ENCODE data around the gene AP4B1.

Gene AP4B1

GRCh38 chr1:113891631-113892220, 12.9 kb downstream of the AP4B1 start:
- no peak for DNase-seq

DNA sequence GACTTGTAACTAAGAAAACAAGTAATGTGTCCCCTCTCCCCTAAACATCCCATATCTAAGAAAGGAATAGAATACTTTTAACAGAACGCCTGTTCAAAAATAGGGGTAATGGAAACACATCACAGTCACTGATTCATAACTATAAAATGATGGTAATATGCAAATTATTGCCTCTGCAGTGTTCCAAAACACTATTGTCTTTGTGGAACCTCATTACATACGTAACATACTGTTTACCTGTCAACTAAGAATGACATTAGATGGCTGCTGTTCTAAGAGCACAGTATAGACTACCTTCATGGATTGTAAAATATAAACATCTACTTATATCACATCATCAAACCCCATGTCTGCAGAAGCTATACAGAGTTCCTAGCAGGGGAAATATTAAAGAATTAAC, 13.8 kb downstream of the AP4B1 start:
- DNase-seq, result no peak

GRCh38 chr1:113887402-113888175, 17.0 kb downstream of the AP4B1 start, which contains the start of gene BCL2L15:
BCL2L15 (minus strand) TSS chr1:113887581; CDS start chr1:113887375, 206 bp downstream.
- DNase-seq, result no peak

DNA sequence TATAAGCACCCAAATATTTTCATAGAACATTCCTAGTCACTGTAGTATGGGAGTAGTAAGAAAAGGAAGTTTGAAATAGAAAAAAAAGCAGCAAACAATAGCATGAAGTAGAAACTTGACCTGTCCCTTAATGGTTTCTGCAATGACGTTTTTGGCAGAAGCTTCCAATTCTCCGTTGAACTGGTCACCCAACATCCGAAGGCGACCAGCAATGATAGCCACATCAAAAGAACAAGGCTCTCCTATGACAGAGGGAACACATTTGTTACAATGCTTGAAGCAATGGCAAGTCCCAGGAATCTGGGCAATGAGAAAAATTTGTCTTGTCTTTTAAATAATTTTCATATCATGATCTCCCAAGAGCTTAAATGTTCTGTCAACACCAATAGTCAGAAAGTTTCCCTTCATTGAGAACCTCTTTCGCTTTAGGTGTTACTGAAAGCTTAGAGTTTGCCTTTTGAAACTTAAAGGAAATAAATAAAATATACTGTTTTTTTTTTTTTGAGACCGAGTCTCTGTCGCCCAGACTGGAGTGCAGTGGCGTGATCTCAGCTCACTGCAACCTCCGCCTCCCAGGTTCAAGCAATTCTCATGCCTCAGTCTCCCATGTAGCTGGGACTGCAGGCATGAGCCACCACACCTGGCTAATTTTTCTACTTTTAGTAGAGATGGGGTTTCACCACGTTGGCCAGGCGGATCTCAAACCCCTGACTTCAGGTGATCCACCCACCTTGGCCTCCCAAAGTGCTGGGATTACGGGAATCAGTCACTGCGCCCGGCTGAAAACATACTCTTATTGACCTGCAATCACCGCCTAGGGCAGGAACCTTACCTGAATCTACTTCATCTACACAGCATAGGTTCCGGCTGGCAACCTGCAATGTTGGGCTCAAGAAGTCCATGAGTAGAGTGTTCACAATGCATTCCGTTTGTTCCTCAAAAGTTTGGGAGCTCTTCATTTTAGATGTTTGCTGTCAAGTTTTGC, 17.9 kb downstream of the AP4B1 start:
- DNase-seq, result no peak

- DNase-seq, result no peak
Measured at GRCh38 chr1:113881661-113882060, 22.9 kb downstream of the AP4B1 start.

DNA sequence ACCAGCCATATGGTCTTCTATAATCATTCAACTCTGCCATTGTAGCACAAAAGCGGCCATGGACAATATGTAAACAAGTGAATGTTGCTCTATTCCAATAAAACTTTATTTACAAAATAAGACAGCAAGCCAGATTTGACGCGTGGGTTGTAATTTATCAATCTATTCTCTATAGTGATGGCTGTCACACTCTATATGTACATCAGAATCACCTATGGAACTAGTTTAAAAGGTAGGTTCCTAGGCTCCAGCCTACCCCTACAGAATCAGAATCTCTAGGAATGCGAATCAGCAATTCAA, 24.9 kb downstream of the AP4B1 start:
- no peak for DNase-seq

DNA sequence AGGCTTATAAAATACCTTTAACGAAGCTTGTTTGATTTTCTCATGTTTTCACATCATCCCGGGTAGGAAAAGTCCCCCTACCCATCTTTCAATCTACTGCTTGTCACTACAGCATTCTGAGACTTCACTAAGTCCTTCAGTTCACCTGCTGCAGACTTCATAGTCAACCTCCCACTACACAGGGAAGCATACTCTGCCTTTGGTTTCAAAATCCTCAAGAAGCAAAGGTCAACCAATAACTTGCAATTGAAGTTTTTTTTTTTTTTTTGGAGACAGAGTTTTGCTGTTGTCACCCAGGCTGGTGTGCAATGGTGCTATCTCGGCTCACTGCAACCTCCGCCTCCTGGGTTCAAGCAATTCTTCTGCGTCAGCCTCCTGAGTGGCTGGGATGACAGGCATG, 28.4 kb downstream of the AP4B1 start:
- DNase-seq, result no peak

- no peak for DNase-seq
Measured at GRCh38 chr1:113875714-113876113, 28.9 kb downstream of the AP4B1 start.

DNA sequence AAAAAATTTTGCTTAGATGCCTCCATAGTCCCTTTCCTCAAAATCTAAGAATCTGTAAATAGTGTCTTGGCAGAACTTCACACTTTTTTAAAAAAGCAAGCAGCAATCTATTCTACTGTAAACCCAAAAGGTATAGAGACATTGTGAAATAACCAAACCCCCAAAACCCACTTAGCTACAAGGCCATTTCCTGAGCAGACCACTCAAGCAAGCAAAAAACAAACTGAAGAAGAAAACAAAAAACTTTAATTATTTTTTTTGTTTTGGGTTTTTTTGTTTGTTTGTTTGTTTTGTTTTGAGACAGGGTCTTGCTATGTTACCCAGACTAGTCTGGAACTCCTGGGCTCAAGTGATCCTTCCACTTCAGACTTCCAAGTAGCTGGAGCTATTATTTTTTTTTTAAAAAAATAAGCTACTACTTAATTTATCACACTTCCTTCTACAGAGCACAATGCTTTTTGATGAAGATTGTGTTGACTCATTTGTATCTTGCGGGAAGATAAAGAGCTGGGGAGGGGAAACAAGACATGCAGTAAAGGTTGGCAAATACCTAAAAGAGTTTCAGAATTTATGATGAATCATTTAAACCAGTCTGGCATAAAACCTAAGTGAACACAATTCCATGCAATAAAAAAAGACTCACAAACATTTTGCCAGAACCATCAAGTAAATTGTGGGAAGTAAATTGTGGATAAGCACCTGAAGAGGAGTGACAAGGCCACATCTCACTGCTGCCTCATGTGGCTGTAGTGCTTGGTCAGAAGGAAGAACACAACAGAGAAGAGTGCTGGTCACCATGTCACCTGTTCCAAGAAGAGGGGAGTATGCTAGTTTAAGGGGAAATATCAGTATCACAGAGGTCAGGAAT, 30.4 kb downstream of the AP4B1 start:
- no peak for DNase-seq

GRCh38 chr1:113872219-113872935, 32.2 kb downstream of the AP4B1 start:
- DNase-seq, result peak; percentile 20

DNA sequence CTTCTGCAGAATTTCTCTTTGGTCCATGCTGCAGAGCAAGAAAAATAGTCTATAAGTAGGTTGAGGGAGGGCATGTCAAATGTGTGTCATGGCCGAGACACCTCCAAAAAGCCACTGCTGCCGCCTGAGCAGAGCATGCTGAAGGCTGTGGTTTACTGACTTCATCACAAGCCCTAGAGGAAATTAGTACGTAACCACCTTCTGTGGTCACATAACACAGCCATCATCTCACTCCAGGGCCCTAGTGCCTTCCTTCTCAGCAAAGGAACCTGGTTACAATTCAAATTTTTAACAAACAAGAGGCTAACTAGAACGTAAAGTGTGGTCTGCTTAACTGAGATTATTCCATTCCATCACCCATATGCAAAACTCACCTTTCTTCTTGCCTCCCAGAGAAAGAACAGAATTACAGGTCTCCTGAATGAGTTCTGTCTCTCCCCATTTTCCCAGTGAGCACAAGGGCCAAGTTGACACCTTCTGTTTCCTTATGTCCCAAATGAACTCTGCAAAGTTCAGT, 32.9 kb downstream of the AP4B1 start, which contains the start of gene PTPN22:
TSS of gene PTPN22 (minus strand) at position 116 of the 517 bp plus-strand sequence.
- DNase-seq, result peak; percentile 89

DNA sequence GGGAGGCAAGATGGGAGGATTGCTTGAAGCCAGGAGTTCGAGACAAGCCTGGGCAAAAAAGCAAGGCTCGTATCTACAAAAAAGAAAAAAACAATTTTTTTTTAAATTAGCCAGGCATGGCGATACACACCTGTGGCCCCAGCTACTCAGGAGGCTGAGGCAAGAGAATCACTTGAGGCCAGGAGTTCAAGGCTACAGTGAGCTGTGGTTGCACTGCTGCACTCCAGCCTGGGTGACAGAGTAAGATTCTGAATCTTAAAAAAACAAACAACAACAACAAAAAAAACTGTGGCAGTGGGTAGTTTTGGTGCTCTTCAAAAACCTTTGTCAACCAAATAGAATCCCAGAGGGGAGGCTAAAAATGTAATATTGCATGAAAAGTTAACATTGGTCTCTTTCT, 33.8 kb downstream of the AP4B1 start:
- DNase-seq, result peak; percentile 37

- no peak for DNase-seq
Measured at GRCh38 chr1:113868387-113869083, 36.1 kb downstream of the AP4B1 start.

DNA sequence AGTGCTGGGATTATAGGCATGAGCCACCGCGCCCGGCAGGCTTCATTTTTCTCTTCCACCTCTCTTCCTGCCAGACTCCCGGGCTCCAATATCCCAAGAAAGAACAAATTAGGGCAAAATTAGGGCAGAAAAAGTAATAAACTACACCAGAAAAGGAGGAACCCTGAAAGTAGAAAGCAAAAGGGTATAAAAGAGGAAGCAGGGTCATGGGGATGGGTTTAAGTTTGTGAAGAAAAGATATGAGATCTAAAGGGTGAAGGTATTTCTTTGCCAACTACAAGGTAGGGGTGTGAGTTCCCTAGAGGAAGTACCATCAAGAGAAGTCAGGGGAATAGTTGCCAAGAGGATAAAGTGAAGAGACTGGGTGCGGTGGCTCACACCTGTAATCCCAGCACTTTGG, 43.0 kb downstream of the AP4B1 start:
- DNase-seq, result no peak

- no peak for DNase-seq
Measured at GRCh38 chr1:113860891-113861290, 43.7 kb downstream of the AP4B1 start.

- DNase-seq, result no peak
Measured at GRCh38 chr1:113859478-113860175, 45.0 kb downstream of the AP4B1 start.

DNA sequence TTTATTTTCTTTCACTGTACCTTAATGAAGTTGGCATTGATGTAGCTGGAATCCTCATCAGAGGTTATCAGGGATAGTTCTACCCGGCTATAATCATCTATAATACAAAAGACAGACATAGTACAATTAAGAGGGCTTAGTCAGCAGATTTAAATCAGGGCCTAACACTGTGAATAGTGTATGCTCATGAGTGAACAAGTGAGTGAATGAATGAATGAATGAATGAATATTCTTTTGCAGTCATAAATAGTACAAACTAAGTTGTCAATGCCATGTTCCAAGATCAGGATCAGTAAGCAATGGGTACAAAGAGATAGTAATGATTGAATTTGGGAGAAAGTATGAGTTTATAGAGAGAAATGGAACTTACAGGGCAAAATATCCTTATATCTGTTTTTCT, 45.6 kb downstream of the AP4B1 start:
- no peak for DNase-seq

DNA sequence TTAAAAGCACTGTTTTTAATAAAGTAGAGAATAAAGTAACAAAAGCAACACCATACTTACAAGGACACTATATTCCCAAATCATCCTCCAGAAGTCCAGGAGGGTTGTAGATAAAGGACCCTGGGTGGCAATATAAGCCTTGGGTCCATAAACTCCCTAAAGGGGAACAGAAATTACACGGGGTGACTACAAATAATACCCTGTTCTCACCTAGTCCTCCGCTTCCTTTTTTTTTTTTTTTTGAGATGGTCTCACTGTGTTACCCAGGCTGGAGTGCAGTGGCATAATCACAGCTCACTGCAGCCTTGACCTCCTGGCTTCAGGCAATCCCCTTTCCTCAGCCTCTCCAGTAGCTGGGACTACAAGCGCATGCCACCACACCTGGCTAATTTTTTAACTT, 46.2 kb downstream of the AP4B1 start:
- DNase-seq, result no peak

DNA sequence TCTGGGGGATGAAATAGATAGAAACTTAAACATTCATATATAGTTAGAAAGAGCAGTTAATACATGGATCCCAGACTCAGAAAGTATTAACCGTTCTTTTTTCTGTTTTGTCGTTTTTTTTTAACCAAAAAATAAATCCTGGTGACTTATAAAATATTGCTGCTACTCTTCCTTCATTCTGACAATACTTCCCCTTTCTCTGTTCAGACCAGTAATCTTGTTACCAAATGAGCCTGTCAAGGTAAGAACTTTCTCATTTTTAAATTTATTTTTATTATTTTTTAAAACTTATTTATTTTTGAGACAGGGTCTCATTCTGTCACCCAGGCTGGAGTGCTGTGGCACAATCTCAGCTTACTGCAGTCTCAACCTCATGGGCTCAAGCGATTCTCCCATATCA, 46.8 kb downstream of the AP4B1 start:
- no peak for DNase-seq

- no peak for DNase-seq
Measured at GRCh38 chr1:113856401-113856790, 48.2 kb downstream of the AP4B1 start.

Data from CD4-positive, alpha-beta T cell treated with Interleukin-15 for 1 hour (primary cell).